SK-N-SH treated with all-trans-retinoic acid at 6 μM for 48 hours (cell line): ENCODE results near the gene CELF5.

Experiments used
- GLIS3 ChIP-seq: fragments of 250-450 bp; sonication (Bioruptor Pico); IDR thresholded peaks from 2 replicates; pipeline ENCODE4 v1.5.0; 2020; ENCODE audit warnings: mild to moderate bottlenecking, moderate library complexity
- ISL1 ChIP-seq: fragments of 250-450 bp; sonication (Bioruptor Pico); IDR thresholded peaks from 2 replicates; pipeline ENCODE4 v2.1.2; 2022; ENCODE audit warnings: mild to moderate bottlenecking, moderate library complexity
- RARB ChIP-seq: fragments of 250-450 bp; sonication (Bioruptor Pico); IDR thresholded peaks from 2 replicates; pipeline ENCODE4 v1.8.0; 2021; ENCODE audit warnings: mild to moderate bottlenecking, moderate library complexity
- ZFP30 ChIP-seq: fragments of 450-650 bp; formaldehyde crosslinking; IDR thresholded peaks from 2 replicates; pipeline ENCODE4 v1.5.0; 2022; ENCODE audit warnings: mild to moderate bottlenecking, moderate library complexity
- ZNF565 ChIP-seq: fragments of 450-650 bp; formaldehyde crosslinking; conservative IDR thresholded peaks from 2 replicates; pipeline ENCODE4 v1.5.0; 2020; ENCODE audit warnings: low read depth, mild to moderate bottlenecking, moderate library complexity
- ZNF8 ChIP-seq: fragments of 450-650 bp; formaldehyde crosslinking; IDR thresholded peaks from 2 replicates; pipeline ENCODE4 v1.5.0; 2020; ENCODE audit warnings: mild to moderate bottlenecking, moderate library complexity
- TF ChIP-seq, protein P1 (sequence below): fragments of 250-450 bp; sonication (Bioruptor Pico); IDR thresholded peaks from 2 replicates; pipeline ENCODE4 v1.8.0; 2020; ENCODE audit warnings: mild to moderate bottlenecking, moderate library complexity, borderline replicate concordance
- TF ChIP-seq, protein P2 (sequence below): fragments of 250-450 bp; sonication (Bioruptor Pico); IDR thresholded peaks from 2 replicates; pipeline ENCODE4 v1.5.1; 2020; ENCODE audit warnings: low read depth, mild to moderate bottlenecking, moderate library complexity
- TF ChIP-seq, protein P3 (sequence below): fragments of 250-450 bp; sonication (Bioruptor Pico); IDR thresholded peaks from 2 replicates; pipeline ENCODE4 v1.5.0; 2020; ENCODE audit warnings: mild to moderate bottlenecking, moderate library complexity

DNA sequence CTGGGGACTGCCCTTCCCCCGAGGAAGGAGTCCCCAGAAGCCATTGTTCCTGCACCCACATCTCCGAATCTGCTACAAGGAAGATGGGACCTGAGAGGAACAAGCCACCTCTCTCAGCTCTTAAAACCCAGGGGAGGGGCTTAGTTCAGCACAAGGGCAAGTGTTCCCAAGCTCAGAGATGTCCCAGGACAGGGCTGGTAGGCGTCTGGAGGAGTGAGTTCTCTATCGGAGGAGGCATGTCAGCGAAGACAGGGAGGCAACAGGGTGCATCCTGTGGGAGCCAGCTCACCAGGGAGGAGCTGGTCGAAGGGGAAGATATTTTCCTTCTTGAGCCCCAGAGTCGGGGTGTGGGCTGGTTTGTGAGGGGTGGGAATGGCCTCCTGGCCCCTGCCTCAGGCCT, 54.8 kb downstream of the CELF5 start:
- no peak for TF ChIP-seq ZFP30 (CRISPR knock-in tag)
- TF ChIP-seq, protein P1, sequence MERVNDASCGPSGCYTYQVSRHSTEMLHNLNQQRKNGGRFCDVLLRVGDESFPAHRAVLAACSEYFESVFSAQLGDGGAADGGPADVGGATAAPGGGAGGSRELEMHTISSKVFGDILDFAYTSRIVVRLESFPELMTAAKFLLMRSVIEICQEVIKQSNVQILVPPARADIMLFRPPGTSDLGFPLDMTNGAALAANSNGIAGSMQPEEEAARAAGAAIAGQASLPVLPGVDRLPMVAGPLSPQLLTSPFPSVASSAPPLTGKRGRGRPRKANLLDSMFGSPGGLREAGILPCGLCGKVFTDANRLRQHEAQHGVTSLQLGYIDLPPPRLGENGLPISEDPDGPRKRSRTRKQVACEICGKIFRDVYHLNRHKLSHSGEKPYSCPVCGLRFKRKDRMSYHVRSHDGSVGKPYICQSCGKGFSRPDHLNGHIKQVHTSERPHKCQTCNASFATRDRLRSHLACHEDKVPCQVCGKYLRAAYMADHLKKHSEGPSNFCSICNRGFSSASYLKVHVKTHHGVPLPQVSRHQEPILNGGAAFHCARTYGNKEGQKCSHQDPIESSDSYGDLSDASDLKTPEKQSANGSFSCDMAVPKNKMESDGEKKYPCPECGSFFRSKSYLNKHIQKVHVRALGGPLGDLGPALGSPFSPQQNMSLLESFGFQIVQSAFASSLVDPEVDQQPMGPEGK (CRISPR knock-in tag): no peak
- TF ChIP-seq, protein P2, sequence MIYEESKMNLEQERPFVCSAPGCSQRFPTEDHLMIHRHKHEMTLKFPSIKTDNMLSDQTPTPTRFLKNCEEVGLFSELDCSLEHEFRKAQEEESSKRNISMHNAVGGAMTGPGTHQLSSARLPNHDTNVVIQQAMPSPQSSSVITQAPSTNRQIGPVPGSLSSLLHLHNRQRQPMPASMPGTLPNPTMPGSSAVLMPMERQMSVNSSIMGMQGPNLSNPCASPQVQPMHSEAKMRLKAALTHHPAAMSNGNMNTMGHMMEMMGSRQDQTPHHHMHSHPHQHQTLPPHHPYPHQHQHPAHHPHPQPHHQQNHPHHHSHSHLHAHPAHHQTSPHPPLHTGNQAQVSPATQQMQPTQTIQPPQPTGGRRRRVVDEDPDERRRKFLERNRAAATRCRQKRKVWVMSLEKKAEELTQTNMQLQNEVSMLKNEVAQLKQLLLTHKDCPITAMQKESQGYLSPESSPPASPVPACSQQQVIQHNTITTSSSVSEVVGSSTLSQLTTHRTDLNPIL (CRISPR knock-in tag): no peak
- TF ChIP-seq GLIS3: no peak
- no peak for TF ChIP-seq RARB (CRISPR knock-in tag)
- TF ChIP-seq ZNF8 (CRISPR knock-in tag): no peak
- TF ChIP-seq, protein P3, sequence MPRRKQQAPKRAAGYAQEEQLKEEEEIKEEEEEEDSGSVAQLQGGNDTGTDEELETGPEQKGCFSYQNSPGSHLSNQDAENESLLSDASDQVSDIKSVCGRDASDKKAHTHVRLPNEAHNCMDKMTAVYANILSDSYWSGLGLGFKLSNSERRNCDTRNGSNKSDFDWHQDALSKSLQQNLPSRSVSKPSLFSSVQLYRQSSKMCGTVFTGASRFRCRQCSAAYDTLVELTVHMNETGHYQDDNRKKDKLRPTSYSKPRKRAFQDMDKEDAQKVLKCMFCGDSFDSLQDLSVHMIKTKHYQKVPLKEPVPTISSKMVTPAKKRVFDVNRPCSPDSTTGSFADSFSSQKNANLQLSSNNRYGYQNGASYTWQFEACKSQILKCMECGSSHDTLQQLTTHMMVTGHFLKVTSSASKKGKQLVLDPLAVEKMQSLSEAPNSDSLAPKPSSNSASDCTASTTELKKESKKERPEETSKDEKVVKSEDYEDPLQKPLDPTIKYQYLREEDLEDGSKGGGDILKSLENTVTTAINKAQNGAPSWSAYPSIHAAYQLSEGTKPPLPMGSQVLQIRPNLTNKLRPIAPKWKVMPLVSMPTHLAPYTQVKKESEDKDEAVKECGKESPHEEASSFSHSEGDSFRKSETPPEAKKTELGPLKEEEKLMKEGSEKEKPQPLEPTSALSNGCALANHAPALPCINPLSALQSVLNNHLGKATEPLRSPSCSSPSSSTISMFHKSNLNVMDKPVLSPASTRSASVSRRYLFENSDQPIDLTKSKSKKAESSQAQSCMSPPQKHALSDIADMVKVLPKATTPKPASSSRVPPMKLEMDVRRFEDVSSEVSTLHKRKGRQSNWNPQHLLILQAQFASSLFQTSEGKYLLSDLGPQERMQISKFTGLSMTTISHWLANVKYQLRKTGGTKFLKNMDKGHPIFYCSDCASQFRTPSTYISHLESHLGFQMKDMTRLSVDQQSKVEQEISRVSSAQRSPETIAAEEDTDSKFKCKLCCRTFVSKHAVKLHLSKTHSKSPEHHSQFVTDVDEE (CRISPR knock-in tag): no peak
- no peak for TF ChIP-seq ZNF565 (CRISPR knock-in tag)
- TF ChIP-seq ISL1 (CRISPR knock-in tag): no peak
